ENCODE data around the gene SPOCK1. TPM values are rescaled to one million over a fixed set of nuclear protein-coding genes. Genes with fewer than 3 reads are reported as not detected.

The SPOCK1 gene
- total RNA-seq, 1 experiment from 2014 or later: 23.9 TPM

GRCh38 chr5:137217599-137218200 lies 281.4 kb downstream of the SPOCK1 start:
- ChIA-PET CTCF (interaction anchor here (1.5 to 1.8 kb wide), 2 partner anchors 103 to 142 kb away, joined by 3 to 11 read pairs; no protein-coding TSS in a partner anchor), POLR2A (ENCODE audit: unreplicated experiment) (no interaction called here)
- Histone ChIP-seq H3K27ac (peak overlapping the region; percentile 48), H3K36me3 (ENCODE audit: low read depth) (no peaks in the 10 kb centered on the region), H3F3A (ENCODE audit: insufficient read depth, low read depth) (peaks cover 9% of the 10 kb centered on the region), H3K9me3 (ENCODE audit: insufficient read depth, low read depth) (no peaks in the 10 kb centered on the region), H3K4me2 (peak overlapping the region; percentile 62), H3K27me3 (ENCODE audit: insufficient read depth, low read depth) (no peaks in the 10 kb centered on the region), H3K4me1 (replicated peaks; ENCODE audit: insufficient read depth) (peaks cover 29% of the 10 kb centered on the region), H3K9me2 (ENCODE audit: insufficient read depth) (no peaks in the 10 kb centered on the region), H3K79me2 (ENCODE audit: low read depth) (no peaks in the 10 kb centered on the region), H2AFZ (no peak overlapping the region), H4K20me1 (ENCODE audit: insufficient read depth) (no peaks in the 10 kb centered on the region), H3K4me3 (no peak overlapping the region)
- BruUV-seq (replicated peaks): no TSS peak
- intact Hi-C loops (cut with micrococcal nuclease; ENCODE audit: unreplicated experiment): loop anchor here (1.0 to 2.0 kb wide), 3 partner anchors 18 to 139 kb away; no protein-coding TSS in a partner anchor
- TF ChIP-seq, protein P1, sequence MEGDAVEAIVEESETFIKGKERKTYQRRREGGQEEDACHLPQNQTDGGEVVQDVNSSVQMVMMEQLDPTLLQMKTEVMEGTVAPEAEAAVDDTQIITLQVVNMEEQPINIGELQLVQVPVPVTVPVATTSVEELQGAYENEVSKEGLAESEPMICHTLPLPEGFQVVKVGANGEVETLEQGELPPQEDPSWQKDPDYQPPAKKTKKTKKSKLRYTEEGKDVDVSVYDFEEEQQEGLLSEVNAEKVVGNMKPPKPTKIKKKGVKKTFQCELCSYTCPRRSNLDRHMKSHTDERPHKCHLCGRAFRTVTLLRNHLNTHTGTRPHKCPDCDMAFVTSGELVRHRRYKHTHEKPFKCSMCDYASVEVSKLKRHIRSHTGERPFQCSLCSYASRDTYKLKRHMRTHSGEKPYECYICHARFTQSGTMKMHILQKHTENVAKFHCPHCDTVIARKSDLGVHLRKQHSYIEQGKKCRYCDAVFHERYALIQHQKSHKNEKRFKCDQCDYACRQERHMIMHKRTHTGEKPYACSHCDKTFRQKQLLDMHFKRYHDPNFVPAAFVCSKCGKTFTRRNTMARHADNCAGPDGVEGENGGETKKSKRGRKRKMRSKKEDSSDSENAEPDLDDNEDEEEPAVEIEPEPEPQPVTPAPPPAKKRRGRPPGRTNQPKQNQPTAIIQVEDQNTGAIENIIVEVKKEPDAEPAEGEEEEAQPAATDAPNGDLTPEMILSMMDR (conservative IDR thresholded peaks at IDR 0.05): no peak
- no peak for TF ChIP-seq EZH2 (IDR thresholded peaks at IDR 0.05; ENCODE audit: low read depth)
- DNase-seq: peak in 1 of 2 experiments; percentile 60

DNA sequence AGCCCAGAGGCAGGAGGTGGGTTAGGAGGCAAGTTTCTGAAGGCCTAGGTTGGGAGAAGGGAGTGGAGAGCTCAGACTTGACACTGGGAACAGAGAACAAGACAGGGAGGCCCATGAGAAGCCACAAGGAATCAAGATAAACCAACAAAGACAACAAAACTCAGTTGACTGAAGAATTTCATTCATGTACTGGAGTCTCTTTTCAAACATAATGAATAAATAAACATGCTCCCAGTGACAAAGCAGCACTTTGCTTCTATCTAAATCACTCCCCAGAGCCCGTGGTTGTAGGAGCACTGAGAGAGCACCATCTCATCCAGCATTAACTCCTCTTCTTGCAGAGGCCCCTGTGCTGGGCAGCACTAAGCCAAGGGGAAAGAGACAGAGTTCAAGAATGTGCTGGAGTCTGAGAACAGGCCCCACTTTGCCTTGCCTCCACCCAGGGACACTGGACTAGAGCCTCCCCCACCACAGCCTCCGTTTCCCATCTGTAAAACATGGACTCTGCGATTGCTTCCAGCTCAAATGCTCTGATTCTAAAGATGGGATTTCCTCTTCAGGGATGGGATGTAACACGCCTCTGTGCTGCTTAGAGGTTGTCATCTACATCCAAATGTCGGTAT lies 282.0 kb downstream of the SPOCK1 start:
- CTCF ChIA-PET: no interaction called here

DNA sequence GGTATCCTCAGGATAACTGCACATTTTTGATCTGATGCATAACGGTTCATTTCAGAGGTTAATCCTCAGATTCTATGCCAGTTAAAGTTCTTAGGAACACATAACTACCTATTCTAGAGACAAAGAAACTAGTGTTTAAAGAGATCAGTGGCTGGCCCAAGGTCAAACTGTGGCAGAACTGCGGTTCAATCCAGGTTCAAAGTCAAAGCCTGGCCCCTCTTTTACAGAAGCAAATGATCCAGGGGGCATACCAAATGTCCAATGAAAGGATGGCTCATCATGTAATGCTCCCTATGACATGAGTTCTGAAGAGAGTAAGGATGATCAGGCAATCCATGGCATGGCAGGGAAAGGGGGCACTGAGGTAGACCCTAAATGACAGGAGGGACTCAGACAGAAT lies 283.3 kb downstream of the SPOCK1 start:
- Histone ChIP-seq H3F3A (ENCODE audit: insufficient read depth, low read depth) (peaks cover 9% of the 10 kb centered on the region), H3K27ac (no peak overlapping the region), H3K4me1 (replicated peaks; ENCODE audit: insufficient read depth) (peaks cover 28% of the 10 kb centered on the region), H4K20me1 (ENCODE audit: insufficient read depth) (no peaks in the 10 kb centered on the region), H3K9me2 (ENCODE audit: insufficient read depth) (no peaks in the 10 kb centered on the region), H3K79me2 (ENCODE audit: low read depth) (no peaks in the 10 kb centered on the region), H3K27me3 (ENCODE audit: insufficient read depth, low read depth) (no peaks in the 10 kb centered on the region), H2AFZ (no peak overlapping the region), H3K4me3 (no peak overlapping the region), H3K4me2 (no peak overlapping the region), H3K9me3 (ENCODE audit: insufficient read depth, low read depth) (no peaks in the 10 kb centered on the region), H3K36me3 (ENCODE audit: low read depth) (no peaks in the 10 kb centered on the region)
- POLR2A ChIA-PET (ENCODE audit: unreplicated experiment): no interaction called here
- no peak for DNase-seq
- CTCF ChIA-PET: no interaction called here
- BruUV-seq (replicated peaks): no TSS peak
- intact Hi-C loops (cut with micrococcal nuclease; ENCODE audit: unreplicated experiment): no loop called here
- no peak for TF ChIP-seq EZH2 (IDR thresholded peaks at IDR 0.05; ENCODE audit: low read depth)
- TF ChIP-seq, protein P1 (conservative IDR thresholded peaks at IDR 0.05): no peak

More for the DNA sequence above, 282.0 kb downstream of the SPOCK1 start:
- Histone ChIP-seq H3F3A (ENCODE audit: insufficient read depth, low read depth) (peaks cover 9% of the 10 kb centered on the region), H3K27ac (no peak overlapping the region), H3K4me2 (no peak overlapping the region), H4K20me1 (ENCODE audit: insufficient read depth) (no peaks in the 10 kb centered on the region), H3K27me3 (ENCODE audit: insufficient read depth, low read depth) (no peaks in the 10 kb centered on the region), H3K4me3 (no peak overlapping the region), H2AFZ (no peak overlapping the region), H3K9me2 (ENCODE audit: insufficient read depth) (no peaks in the 10 kb centered on the region), H3K79me2 (ENCODE audit: low read depth) (no peaks in the 10 kb centered on the region), H3K36me3 (ENCODE audit: low read depth) (no peaks in the 10 kb centered on the region), H3K9me3 (ENCODE audit: insufficient read depth, low read depth) (no peaks in the 10 kb centered on the region), H3K4me1 (replicated peaks; ENCODE audit: insufficient read depth) (peaks cover 29% of the 10 kb centered on the region)
- intact Hi-C loops (cut with micrococcal nuclease; ENCODE audit: unreplicated experiment): no loop called here
- TF ChIP-seq, protein P1 (conservative IDR thresholded peaks at IDR 0.05): no peak
- TF ChIP-seq EZH2 (IDR thresholded peaks at IDR 0.05; ENCODE audit: low read depth): no peak
- BruUV-seq (replicated peaks): no TSS peak
- POLR2A ChIA-PET (ENCODE audit: unreplicated experiment): no interaction called here
- DNase-seq: no peak

Data from PC-9 (cell line).